ENCODE data around the gene GPR108. TPM values are rescaled to one million over a fixed set of nuclear protein-coding genes. Genes with fewer than 3 reads are reported as not detected.

GPR108 gene
- total and polyA plus RNA-seq, 4 donors, result 17.2 to 34.2 (median 30.5) TPM

DNA sequence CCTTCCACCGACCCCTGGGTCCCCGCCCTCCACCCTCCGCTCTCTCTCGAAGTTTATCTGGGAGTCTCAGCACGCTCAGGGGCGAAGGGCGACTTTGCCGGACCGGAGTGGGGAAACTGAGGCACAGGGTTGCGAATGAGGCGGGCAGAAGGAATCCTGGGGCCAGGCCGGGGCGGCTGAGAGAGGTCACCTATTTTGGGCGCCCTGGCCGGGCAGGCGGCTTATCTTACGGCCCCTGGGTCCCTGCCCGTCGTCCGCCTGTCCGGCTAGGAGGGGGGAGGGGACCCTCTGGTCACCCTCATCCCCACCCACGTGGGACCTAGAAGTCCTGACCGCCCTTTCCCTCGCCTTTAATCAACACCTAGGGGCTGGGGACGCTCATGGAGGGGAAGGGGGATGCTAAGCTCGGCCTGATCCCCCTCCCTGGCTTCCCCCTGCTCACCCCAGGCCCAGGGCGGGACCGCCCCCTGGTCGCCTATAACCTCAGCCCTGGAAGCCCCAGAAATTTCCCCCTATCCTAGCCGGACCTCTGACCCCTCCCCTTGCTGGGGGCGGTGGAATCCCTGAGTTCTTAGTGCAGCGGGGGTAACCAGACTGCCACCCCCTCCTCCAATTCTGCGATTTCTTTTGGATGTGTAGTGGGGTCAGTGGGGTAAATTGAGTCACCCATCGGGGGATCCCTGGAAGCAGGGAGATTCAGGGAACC is 2.7 kb upstream of the GPR108 start:
- DNase-seq (ENCODE audit: low spot score), result no peak
- Histone ChIP-seq H3K27me3 (ENCODE audit: control insufficient read depth in 4 of 4, insufficient read depth in 4 of 4, low read length in 3 of 4) (no peaks in the 10 kb centered on the region), H3K36me3 (ENCODE audit: control insufficient read depth in 4 of 4, insufficient read depth in 3 of 4, low read depth in 1 of 4, low read length in 3 of 4) (peaks cover 0 to 5% (median 2%) of the 10 kb centered on the region in 4 donors), H3K4me1 (ENCODE audit: control insufficient read depth in 4 of 4, insufficient read depth in 4 of 4, low read length in 3 of 4) (peaks cover 9 to 45% (median 37%) of the 10 kb centered on the region in 4 donors), H3K9me3 (ENCODE audit: control insufficient read depth in 4 of 4, low read length in 3 of 4) (no peaks in the 10 kb centered on the region), H3K9ac (ENCODE audit: low read depth in 1 of 2, low read length in 2 of 2) (peak overlapping the region; percentile 56 to 60), H3K4me3 (ENCODE audit: low read depth in 1 of 3, low read length in 3 of 3) (peak overlapping the region; percentile 62 to 72 (median 67)), H3K27ac (ENCODE audit: low read depth in 1 of 2, low read length in 2 of 2) (peak overlapping the region; percentile 77 to 83)
- TF ChIP-seq RXRA (IDR thresholded peaks at IDR 0.05) (peak in 1 of 2 donors; percentile 5), SP1 (IDR thresholded peaks at IDR 0.05) (no peak)
- 4% methylated on average over 34 of the region's 34 CpGs for WGBS

GRCh38 chr19:6739390-6739882 is 2.1 kb upstream of the GPR108 start, which contains the start of gene TRIP10:
Gene TRIP10, plus strand, starts transcription at chr19:6739680. Its CDS starts 82 bp downstream, at chr19:6739762.
- no peak for TF ChIP-seq FOXA1 (IDR thresholded peaks at IDR 0.05)
- TF ChIP-seq NR2F2 (IDR thresholded peaks at IDR 0.05), result peak; percentile 7
- TF ChIP-seq FOXA2 (IDR thresholded peaks at IDR 0.05), result no peak
- TF ChIP-seq GABPA (IDR thresholded peaks at IDR 0.05 in 1 of 2, conservative IDR thresholded peaks at IDR 0.05 in 1 of 2), result no peak
- WGBS, result under 1% methylated on average over 47 of the region's 47 CpGs
- Histone ChIP-seq H3K36me3 (ENCODE audit: control insufficient read depth in 4 of 4, insufficient read depth in 3 of 4, low read depth in 1 of 4, low read length in 3 of 4) (peaks cover 0 to 5% (median 2%) of the 10 kb centered on the region in 4 donors), H3K9ac (ENCODE audit: low read depth in 1 of 2, low read length in 2 of 2) (peak within 1 kb of the TSS; percentile 60 to 62), H3K27me3 (ENCODE audit: control insufficient read depth in 4 of 4, insufficient read depth in 4 of 4, low read length in 3 of 4) (no peaks in the 10 kb centered on the region), H3K9me3 (ENCODE audit: control insufficient read depth in 4 of 4, low read length in 3 of 4) (no peaks in the 10 kb centered on the region), H3K27ac (ENCODE audit: low read depth in 1 of 2, low read length in 2 of 2) (peak within 1 kb of the TSS; percentile 77 to 87), H3K4me1 (ENCODE audit: control insufficient read depth in 4 of 4, insufficient read depth in 4 of 4, low read length in 3 of 4) (peaks cover 9 to 45% (median 34%) of the 10 kb centered on the region in 4 donors), H3K4me3 (ENCODE audit: low read depth in 1 of 3, low read length in 3 of 3) (peak within 1 kb of the TSS; percentile 62 to 72 (median 67))
- peak; percentile 88 for DNase-seq (ENCODE audit: low spot score)

- no peaks in the 10 kb centered on the region for H3K27me3 ChIP-seq (ENCODE audit: control insufficient read depth in 4 of 4, insufficient read depth in 4 of 4, low read length in 3 of 4)
- H3K4me1 ChIP-seq (ENCODE audit: control insufficient read depth in 4 of 4, insufficient read depth in 4 of 4, low read length in 3 of 4), result peaks cover 9 to 46% (median 34%) of the 10 kb centered on the region in 4 donors
- 8% methylated on average over 24 of the region's 24 CpGs for WGBS
- H3K9ac ChIP-seq (ENCODE audit: low read depth in 1 of 2, low read length in 2 of 2), result peak overlapping the region; percentile 17 to 62
- peak overlapping the region; percentile 71 to 87 for H3K27ac ChIP-seq (ENCODE audit: low read depth in 1 of 2, low read length in 2 of 2)
- DNase-seq (ENCODE audit: low spot score), result no peak
- H3K36me3 ChIP-seq (ENCODE audit: control insufficient read depth in 4 of 4, insufficient read depth in 3 of 4, low read depth in 1 of 4, low read length in 3 of 4), result peaks cover 0 to 5% (median 2%) of the 10 kb centered on the region in 4 donors
- H3K4me3 ChIP-seq (ENCODE audit: low read depth in 1 of 3, low read length in 3 of 3), result peak overlapping the region; percentile 27 to 39 (median 36)
- H3K9me3 ChIP-seq (ENCODE audit: control insufficient read depth in 4 of 4, low read length in 3 of 4), result no peaks in the 10 kb centered on the region
- TF ChIP-seq GABPA (IDR thresholded peaks at IDR 0.05 in 1 of 2, conservative IDR thresholded peaks at IDR 0.05 in 1 of 2) (no peak), HNF4G (IDR thresholded peaks at IDR 0.05) (no peak)
Measured at GRCh38 chr19:6738787-6739389, 1.5 kb upstream of the GPR108 start.

GRCh38 chr19:6737873-6738786 is 750 bp upstream of the GPR108 start:
- Histone ChIP-seq H3K36me3 (ENCODE audit: control insufficient read depth in 4 of 4, insufficient read depth in 3 of 4, low read depth in 1 of 4, low read length in 3 of 4) (peaks cover 0 to 3% (median 0%) of the 10 kb centered on the region in 4 donors), H3K4me1 (ENCODE audit: control insufficient read depth in 4 of 4, insufficient read depth in 4 of 4, low read length in 3 of 4) (peaks cover 9 to 48% (median 34%) of the 10 kb centered on the region in 4 donors), H3K4me3 (ENCODE audit: low read depth in 1 of 3, low read length in 3 of 3) (peak overlapping the region in 1 of 3 donors; percentile 36), H3K27ac (ENCODE audit: low read depth in 1 of 2, low read length in 2 of 2) (peak overlapping the region; percentile 71 to 87), H3K9ac (ENCODE audit: low read depth in 1 of 2, low read length in 2 of 2) (peak overlapping the region; percentile 17 to 62), H3K27me3 (ENCODE audit: control insufficient read depth in 4 of 4, insufficient read depth in 4 of 4, low read length in 3 of 4) (no peaks in the 10 kb centered on the region), H3K9me3 (ENCODE audit: control insufficient read depth in 4 of 4, low read length in 3 of 4) (no peaks in the 10 kb centered on the region)
- WGBS, result 5% methylated on average over 13 of the region's 13 CpGs
- peak; percentile 63 for DNase-seq (ENCODE audit: low spot score)
- peak; percentile 84 for TF ChIP-seq YY1 (IDR thresholded peaks at IDR 0.05)
- TF ChIP-seq HNF4G (IDR thresholded peaks at IDR 0.05), result peak; percentile 53
- TF ChIP-seq TAF1 (conservative IDR thresholded peaks at IDR 0.05), result no peak
- TF ChIP-seq ZBTB33 (IDR thresholded peaks at IDR 0.05), result peak; percentile 71
- TF ChIP-seq RXRA (IDR thresholded peaks at IDR 0.05), result peak; percentile 98 to 99
- TF ChIP-seq MAX (IDR thresholded peaks at IDR 0.05), result peak; percentile 75
- TF ChIP-seq FOXA2 (IDR thresholded peaks at IDR 0.05), result peak; percentile 89
- peak in 1 of 2 donors; percentile 82 for TF ChIP-seq JUND (IDR thresholded peaks at IDR 0.05)
- TF ChIP-seq NR2F2 (IDR thresholded peaks at IDR 0.05), result peak; percentile 100
- TF ChIP-seq FOXA1 (IDR thresholded peaks at IDR 0.05), result peak; percentile 76
- TF ChIP-seq, protein P1, sequence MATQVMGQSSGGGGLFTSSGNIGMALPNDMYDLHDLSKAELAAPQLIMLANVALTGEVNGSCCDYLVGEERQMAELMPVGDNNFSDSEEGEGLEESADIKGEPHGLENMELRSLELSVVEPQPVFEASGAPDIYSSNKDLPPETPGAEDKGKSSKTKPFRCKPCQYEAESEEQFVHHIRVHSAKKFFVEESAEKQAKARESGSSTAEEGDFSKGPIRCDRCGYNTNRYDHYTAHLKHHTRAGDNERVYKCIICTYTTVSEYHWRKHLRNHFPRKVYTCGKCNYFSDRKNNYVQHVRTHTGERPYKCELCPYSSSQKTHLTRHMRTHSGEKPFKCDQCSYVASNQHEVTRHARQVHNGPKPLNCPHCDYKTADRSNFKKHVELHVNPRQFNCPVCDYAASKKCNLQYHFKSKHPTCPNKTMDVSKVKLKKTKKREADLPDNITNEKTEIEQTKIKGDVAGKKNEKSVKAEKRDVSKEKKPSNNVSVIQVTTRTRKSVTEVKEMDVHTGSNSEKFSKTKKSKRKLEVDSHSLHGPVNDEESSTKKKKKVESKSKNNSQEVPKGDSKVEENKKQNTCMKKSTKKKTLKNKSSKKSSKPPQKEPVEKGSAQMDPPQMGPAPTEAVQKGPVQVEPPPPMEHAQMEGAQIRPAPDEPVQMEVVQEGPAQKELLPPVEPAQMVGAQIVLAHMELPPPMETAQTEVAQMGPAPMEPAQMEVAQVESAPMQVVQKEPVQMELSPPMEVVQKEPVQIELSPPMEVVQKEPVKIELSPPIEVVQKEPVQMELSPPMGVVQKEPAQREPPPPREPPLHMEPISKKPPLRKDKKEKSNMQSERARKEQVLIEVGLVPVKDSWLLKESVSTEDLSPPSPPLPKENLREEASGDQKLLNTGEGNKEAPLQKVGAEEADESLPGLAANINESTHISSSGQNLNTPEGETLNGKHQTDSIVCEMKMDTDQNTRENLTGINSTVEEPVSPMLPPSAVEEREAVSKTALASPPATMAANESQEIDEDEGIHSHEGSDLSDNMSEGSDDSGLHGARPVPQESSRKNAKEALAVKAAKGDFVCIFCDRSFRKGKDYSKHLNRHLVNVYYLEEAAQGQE (IDR thresholded peaks at IDR 0.05), result peak; percentile 58
